ENCODE results near the gene FAM136A.
A peak's percentile ranks its signal among the peaks of the same experiment; 100 is the strongest.
"Not testable (repeated sequence)": the region's sequence is repeated elsewhere in the genome, so short reads cannot be mapped to it uniquely, and the experiment has no call there.

FAM136A gene

GRCh38 chr2:70297828-70298227 is 4.0 kb downstream of the FAM136A start:
- not testable (repeated sequence) for DNase-seq (ENCODE audit: low read depth in 2 of 2)

GRCh38 chr2:70283500-70284191 is 18.2 kb downstream of the FAM136A start:
- DNase-seq (ENCODE audit: low read depth in 2 of 2): no peak

GRCh38 chr2:70282439-70282838 is 19.4 kb downstream of the FAM136A start:
- DNase-seq (ENCODE audit: low read depth in 2 of 2): no peak

- DNase-seq (ENCODE audit: low read depth in 2 of 2): no peak
These were observed 21.5 kb downstream of the FAM136A start for GRCh38 chr2:70280242-70280798.

- no peak for DNase-seq (ENCODE audit: low read depth in 2 of 2)
These were observed 31.5 kb downstream of the FAM136A start for GRCh38 chr2:70270323-70270722.

GRCh38 chr2:70269422-70270302 is 32.2 kb downstream of the FAM136A start:
- DNase-seq (ENCODE audit: low read depth in 2 of 2): not testable (repeated sequence)

GRCh38 chr2:70266925-70267324 is 34.9 kb downstream of the FAM136A start:
- not testable (repeated sequence) for DNase-seq (ENCODE audit: low read depth in 2 of 2)

GRCh38 chr2:70261501-70261900 is 40.4 kb downstream of the FAM136A start:
- DNase-seq (ENCODE audit: low read depth in 2 of 2): no peak

- peak in 1 of 2 donors; percentile 10 for DNase-seq (ENCODE audit: low read depth in 2 of 2)
These were observed 43.4 kb downstream of the FAM136A start for GRCh38 chr2:70258532-70258875.

- no peak for DNase-seq (ENCODE audit: low read depth in 2 of 2)
These were observed 46.1 kb downstream of the FAM136A start for GRCh38 chr2:70255637-70256314.

GRCh38 chr2:70250434-70250833 is 51.4 kb downstream of the FAM136A start:
- DNase-seq (ENCODE audit: low read depth in 2 of 2): no peak

GRCh38 chr2:70248181-70248847 is 53.6 kb downstream of the FAM136A start, which contains the start of gene TIA1:
Gene TIA1, minus strand, starts transcription at chr2:70248628. Its CDS starts 198 bp downstream, at chr2:70248430.
- peak; percentile 96 to 97 for DNase-seq (ENCODE audit: low read depth in 2 of 2)

- DNase-seq (ENCODE audit: low read depth in 2 of 2): no peak
These were observed 54.3 kb downstream of the FAM136A start for GRCh38 chr2:70247364-70248180.

Measured in stimulated activated CD4-positive, alpha-beta T cell treated with anti-CD3 and anti-CD28 coated beads, Interleukin-4, amount 100 ng/mL, for 48 hours (primary cell).